WERI-Rb-1 (cell line): Measurements from ENCODE around the gene GALNT1.

Experiments
- DNase-seq: peaks from one replicate; pipeline ENCODE4 v3.0.0-alpha.2; 2020
- H3K27ac ChIP-seq: fragments of 250-450 bp; sonication (Bioruptor Pico); 2 replicates; pipeline ENCODE4 v1.5.1; 2020; ENCODE audit warnings: mild to moderate bottlenecking, moderate library complexity
- H3K27me3 ChIP-seq: fragments of 250-450 bp; sonication (Bioruptor Pico); 2 replicates; pipeline ENCODE4 v1.5.1; 2021; ENCODE audit warnings: mild to moderate bottlenecking, low read depth, moderate library complexity; ENCODE audit not compliant: insufficient read depth, severe bottlenecking
- H3K36me3 ChIP-seq: fragments of 250-450 bp; sonication (Bioruptor Pico); 2 replicates; pipeline ENCODE4 v1.5.1; 2020; ENCODE audit warnings: mild to moderate bottlenecking, moderate library complexity
- H3K4me3 ChIP-seq: 2 replicates; pipeline ENCODE4 v1.5.1; 2011; ENCODE audit warnings: low read depth, mild to moderate bottlenecking, control low read depth, low read length
- H3K9me3 ChIP-seq: fragments of 250-450 bp; sonication (Bioruptor Pico); 2 replicates; pipeline ENCODE4 v1.5.1; 2021; ENCODE audit warnings: mild to moderate bottlenecking, moderate library complexity; ENCODE audit not compliant: severe bottlenecking
- TF ChIP-seq, protein P1 (sequence below): IDR thresholded peaks from 2 replicates; pipeline ENCODE4 v1.5.1; 2011; ENCODE audit warnings: low read depth, mild to moderate bottlenecking, control low read depth, inconsistent platforms, low read length

Gene GALNT1

DNA sequence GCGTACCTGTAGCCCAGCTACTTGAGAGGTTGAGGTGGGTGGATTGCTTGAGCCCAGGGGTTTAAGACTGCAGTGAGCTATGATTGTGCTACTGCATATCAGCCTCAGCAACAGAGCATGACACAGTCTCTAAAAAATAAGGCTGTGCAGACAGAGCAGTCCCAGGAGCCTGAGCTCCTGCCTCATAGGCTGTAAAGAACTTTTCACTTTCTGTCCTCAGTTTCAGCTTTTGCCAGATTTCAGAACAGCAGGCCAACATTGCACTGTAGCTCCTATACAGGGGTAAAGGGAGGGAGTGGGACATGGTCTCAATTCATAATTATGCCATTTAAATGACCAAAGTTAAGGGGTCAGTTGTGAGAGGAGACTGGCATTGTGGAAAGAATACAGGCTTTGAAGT is 150.6 kb downstream of the GALNT1 start:
- TF ChIP-seq, protein P1, sequence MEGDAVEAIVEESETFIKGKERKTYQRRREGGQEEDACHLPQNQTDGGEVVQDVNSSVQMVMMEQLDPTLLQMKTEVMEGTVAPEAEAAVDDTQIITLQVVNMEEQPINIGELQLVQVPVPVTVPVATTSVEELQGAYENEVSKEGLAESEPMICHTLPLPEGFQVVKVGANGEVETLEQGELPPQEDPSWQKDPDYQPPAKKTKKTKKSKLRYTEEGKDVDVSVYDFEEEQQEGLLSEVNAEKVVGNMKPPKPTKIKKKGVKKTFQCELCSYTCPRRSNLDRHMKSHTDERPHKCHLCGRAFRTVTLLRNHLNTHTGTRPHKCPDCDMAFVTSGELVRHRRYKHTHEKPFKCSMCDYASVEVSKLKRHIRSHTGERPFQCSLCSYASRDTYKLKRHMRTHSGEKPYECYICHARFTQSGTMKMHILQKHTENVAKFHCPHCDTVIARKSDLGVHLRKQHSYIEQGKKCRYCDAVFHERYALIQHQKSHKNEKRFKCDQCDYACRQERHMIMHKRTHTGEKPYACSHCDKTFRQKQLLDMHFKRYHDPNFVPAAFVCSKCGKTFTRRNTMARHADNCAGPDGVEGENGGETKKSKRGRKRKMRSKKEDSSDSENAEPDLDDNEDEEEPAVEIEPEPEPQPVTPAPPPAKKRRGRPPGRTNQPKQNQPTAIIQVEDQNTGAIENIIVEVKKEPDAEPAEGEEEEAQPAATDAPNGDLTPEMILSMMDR, result no peak
- no peaks in the 10 kb centered on the region for H3K9me3 ChIP-seq
- H3K27ac ChIP-seq, result no peak overlapping the region
- DNase-seq, result no peak
- H3K27me3 ChIP-seq, result peaks cover 6% of the 10 kb centered on the region
- no peaks in the 10 kb centered on the region for H3K36me3 ChIP-seq
- H3K4me3 ChIP-seq, result no peak overlapping the region

DNA sequence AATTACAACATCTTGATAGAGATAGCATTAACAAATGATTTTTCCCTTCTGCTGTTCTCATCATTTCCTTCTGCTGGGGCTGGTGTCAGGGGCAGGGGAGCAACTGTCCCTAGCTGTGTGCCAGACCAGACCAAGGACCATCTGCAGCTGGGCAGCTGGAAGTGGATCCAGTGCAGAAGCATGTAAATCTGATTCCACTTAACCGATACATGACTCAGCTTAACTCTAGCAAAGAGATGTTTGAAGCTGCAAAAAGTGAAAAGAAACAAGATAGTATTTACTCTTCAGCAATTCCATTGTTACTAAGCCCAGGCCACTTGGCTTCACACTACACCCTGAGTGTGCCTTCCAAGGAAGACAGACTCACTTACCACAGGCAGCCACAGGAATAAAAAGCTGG is 151.1 kb downstream of the GALNT1 start:
- TF ChIP-seq, protein P1, result no peak
- Histone ChIP-seq H3K27me3 (peaks cover 6% of the 10 kb centered on the region), H3K9me3 (no peaks in the 10 kb centered on the region), H3K36me3 (no peaks in the 10 kb centered on the region), H3K4me3 (no peak overlapping the region), H3K27ac (no peak overlapping the region)
- DNase-seq, result no peak

DNA sequence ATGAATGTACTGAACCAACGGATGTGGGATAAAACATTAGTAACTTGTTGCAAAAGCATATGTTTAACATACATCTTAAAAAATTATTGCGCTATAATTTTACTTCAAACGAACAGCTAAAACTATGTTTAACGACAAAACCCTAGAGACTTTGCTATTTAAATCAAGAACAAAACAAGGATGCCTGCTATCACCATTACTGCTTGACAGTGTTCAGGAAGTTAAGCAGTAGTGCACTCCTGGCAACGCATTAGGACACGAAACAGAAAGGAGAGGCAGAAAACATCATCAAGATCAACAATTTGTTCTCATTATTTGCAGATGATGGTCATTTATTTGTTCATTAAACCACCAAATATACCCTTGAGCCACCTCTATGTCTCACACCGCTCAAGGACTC is 151.9 kb downstream of the GALNT1 start:
- DNase-seq, result no peak
- TF ChIP-seq, protein P1, result no peak

DNA sequence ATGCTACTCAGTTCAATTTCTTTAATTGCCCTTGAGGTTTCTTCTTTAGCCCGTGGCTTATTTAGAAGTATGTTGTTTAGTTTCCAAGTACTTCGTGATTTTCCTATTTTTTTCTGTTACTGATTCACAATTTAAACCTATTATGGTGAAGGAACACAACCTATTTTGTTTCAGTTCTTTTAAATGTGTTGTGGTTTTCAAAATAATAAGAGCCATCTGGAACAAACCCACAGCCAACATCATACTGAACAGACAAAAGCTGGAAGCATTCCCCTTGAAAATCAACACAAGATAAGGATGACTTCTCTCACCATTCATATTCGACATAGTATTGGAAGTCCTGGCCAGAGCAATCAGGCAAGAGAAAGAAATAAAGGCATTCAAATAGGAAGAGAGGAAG is 155.2 kb downstream of the GALNT1 start:
- no peaks in the 10 kb centered on the region for H3K36me3 ChIP-seq
- H3K27me3 ChIP-seq, result no peaks in the 10 kb centered on the region
- TF ChIP-seq, protein P1, result no peak
- H3K27ac ChIP-seq, result no peak overlapping the region
- DNase-seq, result no peak
- H3K4me3 ChIP-seq, result no peak overlapping the region
- no peaks in the 10 kb centered on the region for H3K9me3 ChIP-seq

More for the DNA sequence above, 151.9 kb downstream of the GALNT1 start:
- no peak overlapping the region for H3K4me3 ChIP-seq
- H3K36me3 ChIP-seq, result no peaks in the 10 kb centered on the region
- H3K27me3 ChIP-seq, result no peaks in the 10 kb centered on the region
- no peaks in the 10 kb centered on the region for H3K9me3 ChIP-seq
- no peak overlapping the region for H3K27ac ChIP-seq

DNA sequence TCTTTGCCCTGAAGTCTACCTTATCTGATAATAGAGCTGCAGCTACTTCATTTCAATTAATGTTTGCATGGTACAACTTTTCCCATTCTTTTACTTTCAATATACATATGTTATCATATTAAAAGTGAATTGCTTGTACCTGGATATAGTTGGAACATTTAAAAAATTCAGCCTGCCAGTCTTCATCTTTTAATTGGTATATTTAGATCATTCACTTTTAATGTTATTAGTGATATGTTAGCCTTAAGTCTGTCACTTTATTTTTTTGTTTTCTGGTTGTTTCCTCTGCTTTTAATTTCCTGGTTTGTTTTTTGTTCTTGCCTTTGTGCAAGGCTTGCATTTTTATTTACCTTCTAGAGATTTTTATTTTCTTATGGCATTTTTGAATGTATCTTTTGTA is 158.2 kb downstream of the GALNT1 start:
- H3K27ac ChIP-seq, result no peak overlapping the region
- TF ChIP-seq, protein P1, result no peak
- DNase-seq, result no peak
- H3K27me3 ChIP-seq, result no peaks in the 10 kb centered on the region
- H3K9me3 ChIP-seq, result no peaks in the 10 kb centered on the region
- H3K36me3 ChIP-seq, result no peaks in the 10 kb centered on the region
- H3K4me3 ChIP-seq, result no peak overlapping the region

DNA sequence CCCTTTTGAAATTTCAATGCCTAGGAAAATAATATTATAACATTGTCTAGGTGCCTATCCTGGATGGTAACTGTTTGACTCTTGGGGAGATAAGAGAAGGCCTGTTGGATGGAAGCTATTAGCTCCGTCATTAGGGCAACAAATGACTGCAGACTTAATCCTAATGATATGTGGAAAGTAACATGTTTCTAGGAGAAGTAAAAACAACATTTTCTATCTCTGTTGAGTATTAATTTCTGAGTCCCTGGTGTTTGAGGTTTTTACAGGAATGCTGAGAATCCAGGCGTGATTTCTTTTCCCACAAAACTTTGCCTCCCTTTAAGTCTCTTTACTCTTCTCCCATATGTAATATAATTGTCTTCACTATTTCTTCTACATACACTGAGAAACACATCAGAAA is 159.1 kb downstream of the GALNT1 start:
- H3K36me3 ChIP-seq, result no peaks in the 10 kb centered on the region
- no peak overlapping the region for H3K4me3 ChIP-seq
- no peaks in the 10 kb centered on the region for H3K9me3 ChIP-seq
- H3K27me3 ChIP-seq, result no peaks in the 10 kb centered on the region
- TF ChIP-seq, protein P1, result no peak
- no peak overlapping the region for H3K27ac ChIP-seq
- DNase-seq, result no peak
